ENCODE results near the gene CLDN16. TPM values are rescaled to one million over a fixed set of nuclear protein-coding genes. Genes with fewer than 3 reads are reported as not detected.

Gene CLDN16
- total RNA-seq, 1 donor from 2014 or later, result 0.14 TPM

DNA sequence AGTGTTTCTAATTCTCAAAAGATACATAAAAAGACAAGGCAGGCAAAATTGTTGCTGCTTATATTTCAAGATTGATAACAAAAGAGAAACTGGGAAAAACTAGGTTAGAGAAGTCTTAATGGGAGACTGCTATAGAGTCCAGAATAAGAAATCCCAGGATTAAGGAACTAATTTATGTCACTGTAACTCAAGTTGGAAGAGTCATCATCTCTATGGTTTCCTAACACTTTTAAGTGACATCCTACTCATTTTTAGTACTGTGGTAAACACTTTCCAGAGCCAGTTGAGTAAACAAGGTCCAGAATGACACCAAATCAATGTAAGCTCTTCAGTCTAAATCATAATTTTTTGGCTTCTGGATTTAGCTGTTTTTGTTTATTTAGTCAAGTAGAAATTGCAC, 8.0 kb downstream of the CLDN16 start:
- no peaks in the 10 kb centered on the region for H3K27me3 ChIP-seq
- intact Hi-C loops (cut with DNase I), result no loop called here
- H3K4me1 ChIP-seq, result no peaks in the 10 kb centered on the region
- DNase-seq (no peak), ATAC-seq (no peak)
- no peaks in the 10 kb centered on the region for H3K9me3 ChIP-seq
- no peaks in the 10 kb centered on the region for H3K36me3 ChIP-seq
- H3K27ac ChIP-seq, result no peak overlapping the region
- TF ChIP-seq, protein P1, sequence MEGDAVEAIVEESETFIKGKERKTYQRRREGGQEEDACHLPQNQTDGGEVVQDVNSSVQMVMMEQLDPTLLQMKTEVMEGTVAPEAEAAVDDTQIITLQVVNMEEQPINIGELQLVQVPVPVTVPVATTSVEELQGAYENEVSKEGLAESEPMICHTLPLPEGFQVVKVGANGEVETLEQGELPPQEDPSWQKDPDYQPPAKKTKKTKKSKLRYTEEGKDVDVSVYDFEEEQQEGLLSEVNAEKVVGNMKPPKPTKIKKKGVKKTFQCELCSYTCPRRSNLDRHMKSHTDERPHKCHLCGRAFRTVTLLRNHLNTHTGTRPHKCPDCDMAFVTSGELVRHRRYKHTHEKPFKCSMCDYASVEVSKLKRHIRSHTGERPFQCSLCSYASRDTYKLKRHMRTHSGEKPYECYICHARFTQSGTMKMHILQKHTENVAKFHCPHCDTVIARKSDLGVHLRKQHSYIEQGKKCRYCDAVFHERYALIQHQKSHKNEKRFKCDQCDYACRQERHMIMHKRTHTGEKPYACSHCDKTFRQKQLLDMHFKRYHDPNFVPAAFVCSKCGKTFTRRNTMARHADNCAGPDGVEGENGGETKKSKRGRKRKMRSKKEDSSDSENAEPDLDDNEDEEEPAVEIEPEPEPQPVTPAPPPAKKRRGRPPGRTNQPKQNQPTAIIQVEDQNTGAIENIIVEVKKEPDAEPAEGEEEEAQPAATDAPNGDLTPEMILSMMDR (IDR thresholded peaks at IDR 0.05), result no peak
- H3K4me3 ChIP-seq, result no peak overlapping the region

DNA sequence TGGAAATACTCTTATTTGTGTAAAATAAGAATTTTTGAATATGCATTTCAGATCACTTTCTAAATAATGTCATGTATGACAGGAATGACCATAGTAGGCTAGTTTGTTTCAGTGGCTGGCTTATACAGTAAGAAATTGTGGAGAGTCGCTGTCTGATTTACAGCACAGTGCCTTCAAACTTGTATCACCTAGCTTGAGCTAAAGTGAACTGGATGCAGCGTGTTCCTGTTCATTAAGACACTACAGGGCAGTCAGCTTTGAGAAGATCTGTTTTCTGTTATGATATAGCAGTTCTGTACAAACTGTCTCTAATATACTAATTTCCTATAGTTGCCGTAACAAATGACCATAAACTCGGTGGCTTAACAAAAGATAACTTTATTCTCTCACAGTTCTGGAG, 9.9 kb downstream of the CLDN16 start:
- Histone ChIP-seq H3K27ac (no peak overlapping the region), H3K9me3 (no peaks in the 10 kb centered on the region), H3K4me1 (no peaks in the 10 kb centered on the region), H3K36me3 (no peaks in the 10 kb centered on the region), H3K4me3 (no peak overlapping the region), H3K27me3 (no peaks in the 10 kb centered on the region)
- DNase-seq (no peak), ATAC-seq (no peak)
- intact Hi-C loops (cut with DNase I), result no loop called here
- TF ChIP-seq, protein P1 (IDR thresholded peaks at IDR 0.05), result no peak

DNA sequence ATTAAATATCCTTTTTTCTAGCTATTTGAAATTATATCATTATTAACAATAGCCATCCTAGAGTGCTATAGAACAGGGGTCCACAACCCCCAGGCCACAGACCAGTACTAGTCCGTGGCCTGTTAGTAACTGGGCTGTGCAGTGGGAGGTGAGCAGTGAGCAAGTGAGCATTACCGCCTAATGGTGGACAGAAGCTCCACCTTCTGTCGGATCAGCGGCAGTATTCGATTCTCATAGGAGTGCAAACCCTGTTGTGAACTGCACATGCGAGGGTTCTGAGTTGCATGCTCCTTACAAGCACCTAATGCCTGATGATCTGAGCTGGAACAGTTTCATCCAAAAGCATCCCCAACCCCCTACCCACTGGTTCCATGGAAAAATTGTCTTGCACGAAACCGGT, 11.7 kb downstream of the CLDN16 start:
- TF ChIP-seq, protein P1 (IDR thresholded peaks at IDR 0.05), result no peak
- Histone ChIP-seq H3K36me3 (no peaks in the 10 kb centered on the region), H3K27ac (no peak overlapping the region), H3K9me3 (no peaks in the 10 kb centered on the region), H3K4me1 (no peaks in the 10 kb centered on the region), H3K27me3 (no peaks in the 10 kb centered on the region), H3K4me3 (no peak overlapping the region)
- intact Hi-C loops (cut with DNase I), result no loop called here
- ATAC-seq (no peak), DNase-seq (no peak)

DNA sequence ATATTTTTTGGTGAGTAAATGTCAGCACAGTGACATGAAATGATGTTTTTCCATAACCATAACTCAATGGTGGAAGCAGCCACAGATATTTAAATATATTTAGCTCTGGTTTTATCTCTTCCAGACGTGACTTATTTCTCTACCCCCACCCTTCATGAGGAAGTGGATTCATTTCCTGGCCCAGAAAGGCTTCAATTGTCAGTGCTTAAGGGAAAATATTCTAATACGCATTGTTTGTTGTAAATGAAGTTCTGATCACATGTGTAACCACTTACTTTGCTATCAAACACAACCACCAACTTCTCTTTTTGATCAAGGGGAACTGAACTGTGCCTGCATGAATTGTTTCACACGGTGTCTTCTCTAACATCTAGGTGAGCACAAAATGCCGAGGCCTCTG, 14.0 kb downstream of the CLDN16 start:
- Histone ChIP-seq H3K9me3 (no peaks in the 10 kb centered on the region), H3K4me1 (no peaks in the 10 kb centered on the region), H3K27ac (no peak overlapping the region), H3K27me3 (no peaks in the 10 kb centered on the region), H3K36me3 (no peaks in the 10 kb centered on the region), H3K4me3 (no peak overlapping the region)
- TF ChIP-seq, protein P1 (IDR thresholded peaks at IDR 0.05), result no peak
- intact Hi-C loops (cut with DNase I), result no loop called here
- no peak for DNase-seq
- ATAC-seq, result no peak

DNA sequence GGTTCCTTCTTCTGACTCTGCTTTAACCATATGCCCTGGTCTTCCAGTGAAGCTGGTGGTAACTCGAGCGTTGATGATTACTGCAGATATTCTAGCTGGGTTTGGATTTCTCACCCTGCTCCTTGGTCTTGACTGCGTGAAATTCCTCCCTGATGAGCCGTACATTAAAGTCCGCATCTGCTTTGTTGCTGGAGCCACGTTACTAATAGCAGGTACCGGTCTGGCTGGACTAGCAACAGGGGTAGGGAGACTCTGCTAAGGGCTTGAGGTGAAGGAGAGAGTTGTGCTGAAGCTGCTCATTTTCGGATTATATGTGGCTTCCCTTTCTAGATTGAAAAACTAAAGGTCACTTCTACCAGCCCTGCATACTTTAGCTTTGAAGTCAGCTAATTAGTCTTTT, 16.8 kb downstream of the CLDN16 start:
- Histone ChIP-seq H3K4me1 (no peaks in the 10 kb centered on the region), H3K4me3 (no peak overlapping the region), H3K27ac (no peak overlapping the region), H3K27me3 (no peaks in the 10 kb centered on the region), H3K9me3 (no peaks in the 10 kb centered on the region), H3K36me3 (no peaks in the 10 kb centered on the region)
- intact Hi-C loops (cut with DNase I), result no loop called here
- TF ChIP-seq, protein P1 (IDR thresholded peaks at IDR 0.05), result no peak
- no peak for DNase-seq
- ATAC-seq, result no peak

DNA sequence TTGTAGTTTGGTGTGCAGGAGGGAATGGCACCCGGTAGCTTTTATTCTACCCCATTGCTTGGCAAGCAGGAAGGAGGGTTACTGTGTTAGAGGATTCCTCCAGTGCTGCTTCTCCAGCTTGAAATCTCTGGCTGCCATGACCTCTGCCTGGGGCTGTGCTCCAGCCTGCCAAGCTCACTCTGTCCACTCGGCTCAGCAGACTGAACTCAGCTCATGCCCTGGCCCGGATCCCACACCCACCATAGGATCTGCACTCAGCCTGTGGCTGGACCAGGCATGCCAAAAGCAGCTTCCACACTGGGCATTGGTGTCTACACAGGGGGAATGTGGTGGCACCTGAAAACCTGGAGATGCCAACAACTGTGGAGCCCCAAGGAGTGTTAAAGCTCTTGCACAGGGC, 26.3 kb downstream of the CLDN16 start:
- no peak for ATAC-seq
- no peaks in the 10 kb centered on the region for H3K9me3 ChIP-seq
- intact Hi-C loops (cut with DNase I), result no loop called here

More for the DNA sequence above, 26.3 kb downstream of the CLDN16 start:
- no peak for DNase-seq
- no peaks in the 10 kb centered on the region for H3K36me3 ChIP-seq
- TF ChIP-seq, protein P1 (IDR thresholded peaks at IDR 0.05), result no peak
- no peaks in the 10 kb centered on the region for H3K4me1 ChIP-seq
- no peak overlapping the region for H3K4me3 ChIP-seq
- no peak overlapping the region for H3K27ac ChIP-seq
- H3K27me3 ChIP-seq, result no peaks in the 10 kb centered on the region

Measured in upper lobe of right lung (tissue), 1 donor.